Measurements from ENCODE around the gene FLYWCH2. TPM values are rescaled to one million over a fixed set of nuclear protein-coding genes. Genes with fewer than 3 reads are reported as not detected.

The FLYWCH2 gene
- total and polyA plus RNA-seq, 9 of the 15 experiments (the other 6 are each of a cell fraction or from before 2014, with no cell fraction given): 0.70 to 55.5 (median 7.6) TPM

- TF ChIP-seq REST (IDR thresholded peaks at IDR 0.05; ENCODE audit: borderline replicate concordance): peak; percentile 94
- no peak for TF ChIP-seq REST (CRISPR knock-in tag; IDR thresholded peaks at IDR 0.05; ENCODE audit: low read depth)
- TF ChIP-seq RFX1 (IDR thresholded peaks at IDR 0.05): peak; percentile 86
- TF ChIP-seq RB1 (IDR thresholded peaks at IDR 0.05; ENCODE audit: low read depth): peak; percentile 56
- TF ChIP-seq TARDBP (IDR thresholded peaks at IDR 0.05): peak; percentile 61; the same call in 1 of the 2 replicates
- 0 out of 2 replicates have a peak, but pooled peaks have one; percentile 17 for TF ChIP-seq CBFB (CRISPR knock-in tag; IDR thresholded peaks at IDR 0.05)
- TF ChIP-seq L3MBTL2 (IDR thresholded peaks at IDR 0.05): peak; percentile 26; the same call in 1 of the 2 replicates
- TF ChIP-seq CEBPG (CRISPR knock-in tag; IDR thresholded peaks at IDR 0.05): no peak
- TF ChIP-seq CEBPG (tag; conservative IDR thresholded peaks at IDR 0.05 in 1 of 2, IDR thresholded peaks at IDR 0.05 in 1 of 2): no peak
- 0 out of 4 replicates have a peak, but pooled peaks of 1 of the 2 experiments have one; percentile 19 for TF ChIP-seq KDM1A (IDR thresholded peaks at IDR 0.05)
- TF ChIP-seq DEAF1 (CRISPR knock-in tag; IDR thresholded peaks at IDR 0.05): peak; percentile 74
- TF ChIP-seq ZFP36 (IDR thresholded peaks at IDR 0.05; ENCODE audit: low read depth, low read length, partially characterized antibody): peak; percentile 24
- peak; percentile 20 for TF ChIP-seq HCFC1 (IDR thresholded peaks at IDR 0.05; ENCODE audit: low read depth, low read length)
- 0 out of 2 replicates have a peak, but pooled peaks have one; percentile 48 for TF ChIP-seq CREM (IDR thresholded peaks at IDR 0.05; ENCODE audit: low read depth)
- TF ChIP-seq JUND (IDR thresholded peaks at IDR 0.05; ENCODE audit: borderline replicate concordance, low read depth, low read length): 0 out of 2 replicates have a peak, but pooled peaks have one; percentile 38
- no peak for TF ChIP-seq JUND (tag; IDR thresholded peaks at IDR 0.05; ENCODE audit: borderline replicate concordance, low read depth, low read length)
- 0 out of 2 replicates have a peak, but pooled peaks have one; percentile 36 for TF ChIP-seq MTA3 (IDR thresholded peaks at IDR 0.05; ENCODE audit: borderline replicate concordance)
- TF ChIP-seq SAFB2 (IDR thresholded peaks at IDR 0.05; ENCODE audit: borderline replicate concordance, low read depth, low read length, severe bottlenecking): no peak
- no peak for TF ChIP-seq STAT5B (CRISPR knock-in tag; IDR thresholded peaks at IDR 0.05)
- peak; percentile 56; the same call in 1 of the 2 replicates for TF ChIP-seq CC2D1A (IDR thresholded peaks at IDR 0.05)
- no peak for TF ChIP-seq TCF7 (IDR thresholded peaks at IDR 0.05; ENCODE audit: borderline replicate concordance)
- TF ChIP-seq ARID2 (IDR thresholded peaks at IDR 0.05): peak; percentile 75
Observed at GRCh38 chr16:2838928-2839327, 44.1 kb upstream of the FLYWCH2 start (continued).
